HPDE6-E6E7 (cell line): ENCODE results near the gene CCT7.
"Not testable (repeated sequence)": the region's sequence is repeated elsewhere in the genome, so short reads cannot be mapped to it uniquely, and the experiment has no call there.

Source experiments
- DNase-seq: peaks from one replicate; pipeline ENCODE4 v3.0.0; 2011; ENCODE audit warnings: missing footprints; ENCODE audit errors: extremely low spot score

Gene CCT7

GRCh38 chr2:73233932-73234832, at the start of gene CCT7:
TSS of gene CCT7 (plus strand) at chr2:73234308. CDS start at chr2:73234379, 71 bp downstream.
- DNase-seq, result peak; percentile 86

- DNase-seq, result no peak
Measured at GRCh38 chr2:73185965-73186364, 48.1 kb upstream of the CCT7 start.

GRCh38 chr2:73187549-73187948, 46.6 kb upstream of the CCT7 start:
- DNase-seq, result no peak

GRCh38 chr2:73197579-73197978, 36.5 kb upstream of the CCT7 start:
- no peak for DNase-seq

- DNase-seq, result not testable (repeated sequence)
Measured at GRCh38 chr2:73200281-73200680, 33.8 kb upstream of the CCT7 start.

GRCh38 chr2:73202156-73203054, 31.7 kb upstream of the CCT7 start, which contains the start of gene NOTO:
TSS of gene NOTO (plus strand) at chr2:73202574. CDS start at chr2:73202667, 93 bp downstream.
- no peak for DNase-seq

GRCh38 chr2:73203055-73203681, 30.9 kb upstream of the CCT7 start:
- no peak for DNase-seq

- DNase-seq, result no peak
Measured at GRCh38 chr2:73205611-73206010, 28.5 kb upstream of the CCT7 start.

- DNase-seq, result no peak
Measured at GRCh38 chr2:73208258-73208657, 25.9 kb upstream of the CCT7 start.

GRCh38 chr2:73210019-73210418, 24.1 kb upstream of the CCT7 start:
- no peak for DNase-seq

GRCh38 chr2:73210696-73211095, 23.4 kb upstream of the CCT7 start:
- DNase-seq, result no peak

- no peak for DNase-seq
Measured at GRCh38 chr2:73212098-73212447, 22.0 kb upstream of the CCT7 start.

- peak; percentile 74 for DNase-seq
Measured at GRCh38 chr2:73212448-73213176, 21.5 kb upstream of the CCT7 start.

GRCh38 chr2:73214120-73215035, 19.7 kb upstream of the CCT7 start, which contains the start of gene SMYD5:
TSS of gene SMYD5 (plus strand) at chr2:73214245. CDS start at chr2:73214267, 22 bp downstream.
- peak; percentile 71 for DNase-seq

- no peak for DNase-seq
Measured at GRCh38 chr2:73215254-73215653, 18.9 kb upstream of the CCT7 start.

- no peak for DNase-seq
Measured at GRCh38 chr2:73217160-73217559, 16.9 kb upstream of the CCT7 start.

GRCh38 chr2:73217826-73218225, 16.3 kb upstream of the CCT7 start:
- DNase-seq, result no peak

- no peak for DNase-seq
Measured at GRCh38 chr2:73218298-73218697, 15.8 kb upstream of the CCT7 start.

- no peak for DNase-seq
Measured at GRCh38 chr2:73223821-73224220, 10.3 kb upstream of the CCT7 start.
